H1 (cell line): ENCODE results near the gene ADAMTS13. TPM values are rescaled to one million over a fixed set of nuclear protein-coding genes. Genes with fewer than 3 reads are reported as not detected.

Experiments
- CTCF ChIA-PET: fragments of 300-600 bp; sonication (Branson Sonifier 250); formaldehyde crosslinking; loops from one replicate; lab custom pipeline; 2021; ENCODE audit not compliant: partially characterized antibody; lab: Charles Lee
- POLR2A ChIA-PET: fragments of 300-600 bp; sonication (Branson Sonifier 250); formaldehyde crosslinking; loops from one replicate; lab custom pipeline; 2021; ENCODE audit warnings: inconsistent platforms; ENCODE audit not compliant: partially characterized antibody; lab: Charles Lee
- DNase-seq, 2 experiments: peaks; one replicate each; pipeline versions ENCODE4 v3.0.0 to v3.0.0-alpha.2; 2010 to 2022; ENCODE audit warnings: low spot score in 2 of 2, low read depth in 1 of 2, mixed read lengths in 1 of 2
- FAIRE-seq: peaks from 2 replicates; lab custom pipeline; 2011; peaks lifted over from hg19 to GRCh38; lab: Jason Lieb, UNC
- H2AFZ ChIP-seq: 2 replicates; pipeline ENCODE4 v1.8.1; 2012; ENCODE audit warnings: low read length, inconsistent platforms
- H2AK5ac ChIP-seq: 2 replicates; pipeline ENCODE4 v1.6.1; 2013; ENCODE audit warnings: low read depth, low read length
- H2BK120ac ChIP-seq: replicated peaks from 2 replicates; pipeline ENCODE3; 2013; ENCODE audit warnings: low read depth, low read length, inconsistent platforms
- H2BK12ac ChIP-seq: 2 replicates; pipeline ENCODE4 v1.6.1; 2013; ENCODE audit warnings: low read depth, low read length
- H2BK15ac ChIP-seq: 2 replicates; pipeline ENCODE4 v1.6.1; 2013; ENCODE audit warnings: low read length
- H2BK20ac ChIP-seq: 2 replicates; pipeline ENCODE4 v1.6.1; 2013; ENCODE audit warnings: low read length
- H2BK5ac ChIP-seq: 2 replicates; pipeline ENCODE4 v1.6.1; 2013; ENCODE audit warnings: low read depth, low read length
- H3K14ac ChIP-seq: 2 replicates; pipeline ENCODE4 v1.6.1; 2013; ENCODE audit warnings: inconsistent platforms; ENCODE audit not compliant: insufficient read length
- H3K18ac ChIP-seq: 2 replicates; pipeline ENCODE4 v1.6.1; 2013; ENCODE audit warnings: low read length; ENCODE audit errors: extremely low read depth
- H3K23ac ChIP-seq: 2 replicates; pipeline ENCODE4 v1.6.1; 2013; ENCODE audit warnings: inconsistent platforms; ENCODE audit not compliant: insufficient read length
- H3K23me2 ChIP-seq: 2 replicates; pipeline ENCODE4 v1.6.1; 2013; ENCODE audit warnings: low read depth, low read length
- H3K27ac ChIP-seq: 2 replicates; pipeline ENCODE4 v1.6.1; 2011; ENCODE audit warnings: low read depth, low read length, inconsistent platforms
- H3K27me3 ChIP-seq, 4 experiments: replicated peaks in 1 of 4; 1 replicate in 1 of 4; 2 replicates in 3 of 4; pipeline versions ENCODE4 v1.6.1 to v1.8.1; 2011 to 2013; ENCODE audit warnings: low read length in 3 of 4, mild to moderate bottlenecking in 3 of 4, inconsistent platforms in 2 of 4, mixed read lengths in 2 of 4, moderate library complexity in 1 of 4; ENCODE audit not compliant: control insufficient read depth in 3 of 4, insufficient read depth in 3 of 4; ENCODE audit errors: extremely low read depth in 1 of 4
- H3K36me3 ChIP-seq, 4 experiments: 2 replicates each; pipeline versions ENCODE4 v1.6.1 to v1.8.1; 2011 to 2013; ENCODE audit warnings: mild to moderate bottlenecking in 4 of 4, low read length in 3 of 4, moderate library complexity in 2 of 4, control low read depth in 1 of 4, inconsistent platforms in 1 of 4; ENCODE audit not compliant: insufficient read depth in 4 of 4, control insufficient read depth in 2 of 4
- H3K4ac ChIP-seq: replicated peaks from 2 replicates; pipeline ENCODE3; 2013; ENCODE audit warnings: low read length, low read depth, mixed read lengths, inconsistent platforms; ENCODE audit not compliant: insufficient read length
- H3K4me1 ChIP-seq, 4 experiments: replicated peaks in 1 of 4; 1 replicate in 1 of 4; 2 replicates in 3 of 4; pipeline versions ENCODE4 v1.6.1 to v1.8.1; 2011 to 2013; ENCODE audit warnings: low read length in 3 of 4, inconsistent platforms in 2 of 4, mixed read lengths in 1 of 4; ENCODE audit not compliant: insufficient read depth in 4 of 4, control insufficient read depth in 3 of 4
- H3K4me2 ChIP-seq, 2 experiments: 2 replicates each; pipeline versions ENCODE4 v1.6.1 to v1.8.1; 2011 to 2013; ENCODE audit warnings: low read depth in 2 of 2, low read length in 2 of 2, control low read depth in 1 of 2, inconsistent platforms in 1 of 2, mild to moderate bottlenecking in 1 of 2; ENCODE audit not compliant: insufficient read depth in 1 of 2
- H3K4me3 ChIP-seq, 4 experiments: fragments of 200-600, 300-600 bp in 1 of 4; sonication (generic), shearing (Covaris generic), sonication (Bioruptor Twin) in 1 of 4; 2 replicates each; pipeline versions ENCODE4 v1.5.1 to v1.8.1; 2011 to 2016; ENCODE audit warnings: low read length in 4 of 4, low read depth in 3 of 4, control low read depth in 2 of 4, inconsistent platforms in 2 of 4, mild to moderate bottlenecking in 2 of 4, mixed read lengths in 1 of 4, moderate library complexity in 1 of 4; ENCODE audit not compliant: insufficient read depth in 2 of 4; ENCODE audit errors: extremely low read depth in 1 of 4
- H3K56ac ChIP-seq: replicated peaks from 2 replicates; pipeline ENCODE3; 2013; ENCODE audit warnings: low read depth, mild to moderate bottlenecking, mixed read lengths, low read length, inconsistent platforms; ENCODE audit not compliant: insufficient read length
- H3K79me1 ChIP-seq: 2 replicates; pipeline ENCODE4 v1.6.1; 2013; ENCODE audit warnings: low read depth, low read length, control low read depth
- H3K79me2 ChIP-seq, 2 experiments: 2 replicates each; pipeline versions ENCODE4 v1.6.1 to v1.8.1; 2012 to 2013; ENCODE audit warnings: low read length in 2 of 2, mild to moderate bottlenecking in 2 of 2, inconsistent platforms in 1 of 2; ENCODE audit not compliant: insufficient read depth in 2 of 2, control insufficient read depth in 1 of 2
- H3K9ac ChIP-seq, 4 experiments: replicated peaks in 1 of 4; 1 replicate in 1 of 4; 2 replicates in 3 of 4; pipeline versions ENCODE4 v1.6.1 to v1.8.1; 2011 to 2013; ENCODE audit warnings: low read depth in 3 of 4, low read length in 3 of 4, control low read depth in 2 of 4, mild to moderate bottlenecking in 2 of 4, moderate library complexity in 2 of 4, inconsistent platforms in 1 of 4; ENCODE audit errors: extremely low read depth in 1 of 4
- H3K9me3 ChIP-seq, 2 experiments: 2 replicates each; pipeline versions ENCODE4 v1.6.1 to v1.8.1; 2012 to 2013; ENCODE audit warnings: mild to moderate bottlenecking in 2 of 2, moderate library complexity in 2 of 2, control low read depth in 1 of 2, inconsistent platforms in 1 of 2, low read depth in 1 of 2, low read length in 1 of 2, mixed read lengths in 1 of 2; ENCODE audit not compliant: insufficient read depth in 2 of 2
- H4K20me1 ChIP-seq, 2 experiments: replicated peaks in 1 of 2; 2 replicates each; pipeline versions ENCODE3 to v1.8.1; 2011 to 2013; ENCODE audit warnings: inconsistent platforms in 2 of 2, low read length in 2 of 2, mild to moderate bottlenecking in 1 of 2; ENCODE audit not compliant: insufficient read depth in 2 of 2, control insufficient read depth in 1 of 2
- H4K5ac ChIP-seq: 2 replicates; pipeline ENCODE4 v1.6.1; 2013; ENCODE audit warnings: low read length, low read depth, mixed read lengths, inconsistent platforms; ENCODE audit not compliant: insufficient read length
- H4K8ac ChIP-seq: 2 replicates; pipeline ENCODE4 v1.8.0; 2013; ENCODE audit warnings: mild to moderate bottlenecking, moderate library complexity, low read length, inconsistent platforms; ENCODE audit not compliant: insufficient read depth; ENCODE audit errors: extremely low read depth
- H4K91ac ChIP-seq: replicated peaks from 2 replicates; pipeline ENCODE3; 2013; ENCODE audit warnings: low read length, mixed read lengths, inconsistent platforms; ENCODE audit not compliant: insufficient read length
- WGBS, 2 experiments: shearing (Covaris generic) in 1 of 2; methylation state at CpG; one replicate each; pipeline versions ENCODE4 v1.1.6 to v1.1.7; 2013 to 2015; ENCODE audit warnings: low lambda C conversion rate in 2 of 2, mixed read lengths in 2 of 2, inconsistent platforms in 1 of 2, low coverage in 1 of 2, missing lambda C conversion rate in 1 of 2; ENCODE audit not compliant: insufficient replicate concordance in 2 of 2, insufficient coverage in 1 of 2, insufficient read length in 1 of 2; ENCODE audit errors: extremely low coverage in 1 of 2, missing lambda C conversion rate in 1 of 2; 5-methylcytosine and 5-hydroxymethylcytosine counted together
- polyA plus RNA-seq, 7 experiments: library from polyadenylated mRNA; depleted of rRNA in 3 of 7; stranded (reverse) in 5 of 7; unstranded in 2 of 7; fragments of >200 nt in 5 of 7; fragments of 200-250 nt in 2 of 7; gene quantifications; 1 replicate in 5 of 7; 2 replicates in 1 of 7; 4 replicates in 1 of 7; pipeline versions ENCODE4 v1.2.1 to v1.2.3, GENCODE V29; 2011 to 2013; ENCODE audit warnings: missing spikeins in 2 of 7, mixed read lengths in 2 of 7
- total RNA-seq: library from RNA; stranded (reverse); fragmentation: NEBNext Ultra II Directional; extraction: Animal tissue kit (Norgen Biotek cat#: 25700); gene quantifications from 2 replicates; pipeline ENCODE4 v1.2.1, GENCODE V29; 2021

ADAMTS13 gene
- total and polyA plus RNA-seq, 2 of the 8 experiments (the other 6 are each of a cell fraction or from before 2014, with no cell fraction given) = 4.4 to 5.8 TPM

- FAIRE-seq (no peak), DNase-seq (no peak)
- Histone ChIP-seq H2BK15ac (no peak overlapping the region), H3K23ac (no peak overlapping the region), H3K79me2 (no peaks in the 10 kb centered on the region), H3K79me1 (no peaks in the 10 kb centered on the region), H3K4ac (no peak overlapping the region), H2BK20ac (no peak overlapping the region), H3K14ac (no peak overlapping the region), H2AFZ (no peak overlapping the region), H4K91ac (no peak overlapping the region), H3K4me2 (no peak overlapping the region), H3K9ac (no peak overlapping the region), H2BK12ac (no peak overlapping the region), H3K23me2 (no peaks in the 10 kb centered on the region; the same call in 1 of the 2 replicates), H2BK120ac (no peak overlapping the region), H3K56ac (no peak overlapping the region), H3K4me3 (no peak overlapping the region), H4K5ac (no peak overlapping the region), H3K27me3 (no peaks in the 10 kb centered on the region; a peak in 1 of 7 replicates), H2AK5ac (no peak overlapping the region), H3K18ac (no peak overlapping the region), H4K8ac (no peak overlapping the region; the same call in 1 of the 2 replicates), H3K4me1 (no peaks in the 10 kb centered on the region; a peak in 1 of 7 replicates), H3K27ac (no peak overlapping the region), H4K20me1 (peaks cover 2% of the 10 kb centered on the region in 2 experiments), H3K36me3 (no peaks in the 10 kb centered on the region), H2BK5ac (no peak overlapping the region), H3K9me3 (no peaks in the 10 kb centered on the region)
- POLR2A ChIA-PET = interaction anchor here (1.0 to 3.5 kb wide), 5 partner anchors 16 to 137 kb away, joined by 3 to 12 read pairs (median 3); partner anchors contain the start of genes MED22 and RPL7A
- 89% methylated on average over 24 of the region's 25 CpGs; no CpG with 5 or more reads in 1 of the 2 experiments for WGBS, 2 experiments
- CTCF ChIA-PET = interaction anchor here (0.8 to 3.6 kb wide), 48 partner anchors 9 to 341 kb away, joined by 3 to 29 read pairs (median 4); partner anchors contain the start of genes REXO4, STKLD1, SURF1 and SURF2
These were observed 63.5 kb downstream of the ADAMTS13 start for GRCh38 chr9:133485531-133486260.
